ENCODE data around the gene SLC39A10. TPM values are rescaled to one million over a fixed set of nuclear protein-coding genes. Genes with fewer than 3 reads are reported as not detected.
"Not testable (repeated sequence)": the region's sequence is repeated elsewhere in the genome, so short reads cannot be mapped to it uniquely, and the experiment has no call there.

SLC39A10 gene
- total and polyA plus RNA-seq, 2 donors (not counting 1 experiment from before 2014, with no cell fraction given), result 18.6 to 99.3 TPM

GRCh38 chr2:195664528-195664927 lies 7.5 kb downstream of the SLC39A10 start:
- H3K27ac Mint-ChIP-seq, result peak overlapping the region; percentile 73
- POLR2A ChIA-PET, result no interaction called here

GRCh38 chr2:195665153-195665552 lies 8.1 kb downstream of the SLC39A10 start:
- ATAC-seq (ENCODE audit: low read depth); H3K9me3 Mint-ChIP-seq (ENCODE audit: insufficient read depth); H3K9me3 ChIP-seq (ENCODE audit: control extremely low read depth in 1 of 3, control insufficient read depth in 2 of 3, insufficient read depth in 1 of 3, low read length in 2 of 3); DNase-seq; H3K4me3 Mint-ChIP-seq; H3K9ac ChIP-seq (ENCODE audit: low read length); H3K36me3 ChIP-seq (replicated peaks in 1 of 2; ENCODE audit: control extremely low read depth in 1 of 2, control insufficient read depth in 1 of 2, extremely low read depth in 1 of 2, insufficient read depth in 2 of 2, low read length in 1 of 2); H3K4me2 ChIP-seq (replicated peaks; ENCODE audit: low read depth, low read length, poor library complexity, severe bottlenecking); H4K20me1 ChIP-seq (ENCODE audit: control insufficient read depth, insufficient read depth, low read length, poor library complexity, severe bottlenecking); intact Hi-C loops (cut with micrococcal nuclease); H3K27me3 Mint-ChIP-seq; H2AFZ ChIP-seq (ENCODE audit: insufficient read depth, low read depth, low read length, poor library complexity, severe bottlenecking); POLR2A ChIA-PET; H3K27me3 ChIP-seq (replicated peaks in 1 of 4; ENCODE audit: control extremely low read depth in 1 of 4, control insufficient read depth in 3 of 4, insufficient read depth in 4 of 4, low read length in 3 of 4); H3K4me3 ChIP-seq (ENCODE audit: control extremely low read depth in 1 of 5, extremely low read depth in 1 of 5, insufficient read depth in 1 of 5, low read depth in 2 of 5, low read length in 4 of 5); H3K27ac Mint-ChIP-seq: not testable (repeated sequence)
- Histone ChIP-seq H3K4me1 (ENCODE audit: control insufficient read depth in 2 of 2, insufficient read depth in 2 of 2, low read length in 2 of 2) (peaks cover 21 to 40% of the 10 kb centered on the region in 2 donors), H3K27ac (ENCODE audit: low read length in 2 of 2) (peak overlapping the region in 1 of 2 donors; percentile 8), H3K79me2 (ENCODE audit: control insufficient read depth, insufficient read depth, low read length) (peaks cover 85% of the 10 kb centered on the region)
- CTCF ChIA-PET, result interaction anchor here (0.7 to 8.4 kb wide), 7 partner anchors 8 to 402 kb away, joined by 3 to 279 read pairs (median 5); partner anchors contain the start of gene DNAH7
- 100% methylated on average over 4 of the region's 4 CpGs for WGBS (ENCODE audit: insufficient coverage)
- H3K4me1 Mint-ChIP-seq, result peaks cover 48% of the 10 kb centered on the region

More at GRCh38 chr2:195664528-195664927, 7.5 kb downstream of the SLC39A10 start:
- no peaks in the 10 kb centered on the region for H3K36me3 ChIP-seq (replicated peaks in 1 of 2; ENCODE audit: control extremely low read depth in 1 of 2, control insufficient read depth in 1 of 2, extremely low read depth in 1 of 2, insufficient read depth in 2 of 2, low read length in 1 of 2)
- DNase-seq (no peak), ATAC-seq (ENCODE audit: low read depth) (no peak)
- peaks cover 85% of the 10 kb centered on the region for H3K79me2 ChIP-seq (ENCODE audit: control insufficient read depth, insufficient read depth, low read length)
- H2AFZ ChIP-seq (ENCODE audit: insufficient read depth, low read depth, low read length, poor library complexity, severe bottlenecking), result no peak overlapping the region
- no peaks in the 10 kb centered on the region for H3K9me3 ChIP-seq (ENCODE audit: control extremely low read depth in 1 of 3, control insufficient read depth in 2 of 3, insufficient read depth in 1 of 3, low read length in 2 of 3)
- no peak overlapping the region for H3K4me3 ChIP-seq (ENCODE audit: control extremely low read depth in 1 of 5, extremely low read depth in 1 of 5, insufficient read depth in 1 of 5, low read depth in 2 of 5, low read length in 4 of 5)
- H3K9ac ChIP-seq (ENCODE audit: low read length), result no peak overlapping the region
- no peaks in the 10 kb centered on the region for H3K27me3 Mint-ChIP-seq
- H3K27me3 ChIP-seq (replicated peaks in 1 of 4; ENCODE audit: control extremely low read depth in 1 of 4, control insufficient read depth in 3 of 4, insufficient read depth in 4 of 4, low read length in 3 of 4), result no peaks in the 10 kb centered on the region
- intact Hi-C loops (cut with micrococcal nuclease), result loop anchor here (5.0 kb wide), 2 partner anchors 673 to 788 kb away; no protein-coding TSS in a partner anchor
- no peak overlapping the region for H3K4me2 ChIP-seq (replicated peaks; ENCODE audit: low read depth, low read length, poor library complexity, severe bottlenecking)
- WGBS (ENCODE audit: insufficient coverage), result no CpG with 5 or more reads among the region's 1 CpG
- H3K4me1 Mint-ChIP-seq, result peaks cover 53% of the 10 kb centered on the region
- no peak overlapping the region for H3K4me3 Mint-ChIP-seq
- H4K20me1 ChIP-seq (ENCODE audit: control insufficient read depth, insufficient read depth, low read length, poor library complexity, severe bottlenecking), result no peaks in the 10 kb centered on the region
- H3K4me1 ChIP-seq (ENCODE audit: control insufficient read depth in 2 of 2, insufficient read depth in 2 of 2, low read length in 2 of 2), result peaks cover 24 to 46% of the 10 kb centered on the region in 2 donors
- H3K9me3 Mint-ChIP-seq (ENCODE audit: insufficient read depth), result no peaks in the 10 kb centered on the region
- TF ChIP-seq EZH2 (IDR thresholded peaks at IDR 0.05; ENCODE audit: borderline replicate concordance, insufficient read depth, low read depth, low read length, poor library complexity, severe bottlenecking), result no peak
- TF ChIP-seq CTCF (IDR thresholded peaks at IDR 0.05), result peak; percentile 22
- no peak overlapping the region for H3K27ac ChIP-seq (ENCODE audit: low read length in 2 of 2)
- CTCF ChIA-PET, result interaction anchor here (1.0 to 8.4 kb wide), 6 partner anchors 9 to 403 kb away, joined by 3 to 279 read pairs (median 12); partner anchors contain the start of gene DNAH7
